Measurements from ENCODE around the gene LHX3.

GRCh38 chr9:136198605-136199083 lies 6.3 kb downstream of the LHX3 start:
- TF ChIP-seq KLF10 (tag by site-specific recombination; IDR thresholded peaks at IDR 0.05) (no peak), REST (tag by site-specific recombination; IDR thresholded peaks at IDR 0.05) (no peak), ZSCAN5A (tag by site-specific recombination; IDR thresholded peaks at IDR 0.05) (no peak), CTCF (tag by site-specific recombination; IDR thresholded peaks at IDR 0.05) (no peak), ZNF623 (tag by site-specific recombination; IDR thresholded peaks at IDR 0.05) (no peak), HOXC10 (CRISPR knock-in tag; IDR thresholded peaks at IDR 0.05) (no peak), ZNF175 (tag by site-specific recombination; IDR thresholded peaks at IDR 0.05) (no peak)
